ENCODE data around the gene GNPTG. TPM values are rescaled to one million over a fixed set of nuclear protein-coding genes. Genes with fewer than 3 reads are reported as not detected.

The GNPTG gene
- total and polyA plus RNA-seq, 2 donors (not counting 3 experiments of a cell fraction or from before 2014, with no cell fraction given), result 51.6 to 109 TPM

- no peaks in the 10 kb centered on the region for H3K9me1 ChIP-seq (replicated peaks; ENCODE audit: control insufficient read depth, extremely low read depth, insufficient read depth, low read length)
- peaks cover 0 to 11% of the 10 kb centered on the region in 2 experiments for H3K36me3 ChIP-seq (ENCODE audit: control insufficient read depth in 2 of 2, extremely low read depth in 1 of 2, insufficient read depth in 2 of 2, low read length in 2 of 2)
- DNase-seq (ENCODE audit: low read depth, low spot score) (no peak), FAIRE-seq (no peak)
- H3K9ac ChIP-seq (replicated peaks; ENCODE audit: extremely low read depth, insufficient read depth, low read length), result peak overlapping the region; percentile 72
- H3K79me2 ChIP-seq (ENCODE audit: control insufficient read depth, insufficient read depth, low read length), result peaks cover 49% of the 10 kb centered on the region
- H4K20me1 ChIP-seq (replicated peaks; ENCODE audit: control insufficient read depth, extremely low read depth, insufficient read depth, low read length), result no peaks in the 10 kb centered on the region
- intact Hi-C loops (cut with micrococcal nuclease), result no loop called here
- H3K9me3 ChIP-seq (replicated peaks; ENCODE audit: control insufficient read depth, insufficient read depth, low read length), result no peaks in the 10 kb centered on the region
- H3K4me3 ChIP-seq (replicated peaks in 1 of 3; ENCODE audit: insufficient read depth in 1 of 3, low read depth in 1 of 3, low read length in 3 of 3), result peak overlapping the region; percentile 61 to 84 (median 69)
- dilution Hi-C loops (cut with MboI; ENCODE audit: extremely low pct_ligation_motif_present, low sequenced_read_pairs), result no loop called here
- BruUV-seq (replicated peaks), result TSS peak; percentile 35
- H3K4me1 ChIP-seq (ENCODE audit: control insufficient read depth, extremely low read depth, insufficient read depth, low read length), result peaks cover 13% of the 10 kb centered on the region
- H2AFZ ChIP-seq (ENCODE audit: low read depth, low read length), result peak overlapping the region; percentile 69
- peak overlapping the region; percentile 3 for H3K27ac ChIP-seq (ENCODE audit: insufficient read depth, low read depth, low read length)
- ChIA-PET CTCF (interaction anchor here (1.5 kb wide), 1 partner anchor 12 kb away, joined by 4 read pairs; no protein-coding TSS in a partner anchor), POLR2A (no interaction called here)
- H3K4me2 ChIP-seq (ENCODE audit: insufficient read depth, low read length), result peak overlapping the region; percentile 87
- H3K27me3 ChIP-seq (ENCODE audit: control insufficient read depth in 2 of 2, insufficient read depth in 2 of 2, low read length in 2 of 2), result no peaks in the 10 kb centered on the region
- TF ChIP-seq GATA2 (IDR thresholded peaks at IDR 0.05; ENCODE audit: insufficient read depth, insufficient read length, low read depth, low read length) (no peak), MYC (IDR thresholded peaks at IDR 0.05; ENCODE audit: low read depth, low read length) (no peak), FOS (IDR thresholded peaks at IDR 0.05; ENCODE audit: borderline replicate concordance, insufficient read depth, low read length) (no peak), JUN (IDR thresholded peaks at IDR 0.05; ENCODE audit: borderline replicate concordance, insufficient read depth, insufficient read length, low read depth) (no peak), POLR2AphosphoS5 (IDR thresholded peaks at IDR 0.05; ENCODE audit: insufficient read depth, low read depth, low read length) (no peak)
Measured at GRCh38 chr16:1351215-1351581, 533 bp upstream of the GNPTG start.

- DNase-seq (ENCODE audit: low read depth, low spot score), result no peak
- H3K27me3 ChIP-seq (ENCODE audit: control insufficient read depth in 2 of 2, insufficient read depth in 2 of 2, low read length in 2 of 2), result no peaks in the 10 kb centered on the region
- intact Hi-C loops (cut with micrococcal nuclease), result no loop called here
- no peak overlapping the region for H2AFZ ChIP-seq (ENCODE audit: low read depth, low read length)
- peaks cover 0 to under 1% of the 10 kb centered on the region in 2 experiments for H3K36me3 ChIP-seq (ENCODE audit: control insufficient read depth in 2 of 2, extremely low read depth in 1 of 2, insufficient read depth in 2 of 2, low read length in 2 of 2)
- H3K4me1 ChIP-seq (ENCODE audit: control insufficient read depth, extremely low read depth, insufficient read depth, low read length), result peaks cover 13% of the 10 kb centered on the region
- H3K9me3 ChIP-seq (replicated peaks; ENCODE audit: control insufficient read depth, insufficient read depth, low read length), result no peaks in the 10 kb centered on the region
- H3K27ac ChIP-seq (ENCODE audit: insufficient read depth, low read depth, low read length), result no peak overlapping the region
- no peaks in the 10 kb centered on the region for H3K9me1 ChIP-seq (replicated peaks; ENCODE audit: control insufficient read depth, extremely low read depth, insufficient read depth, low read length)
- TF ChIP-seq MAX (IDR thresholded peaks at IDR 0.05; ENCODE audit: insufficient read depth, insufficient read length) (no peak), MYC (IDR thresholded peaks at IDR 0.05; ENCODE audit: low read depth, low read length) (no peak), JUN (IDR thresholded peaks at IDR 0.05; ENCODE audit: borderline replicate concordance, insufficient read depth, insufficient read length, low read depth) (no peak), POLR2AphosphoS5 (IDR thresholded peaks at IDR 0.05; ENCODE audit: insufficient read depth, low read depth, low read length) (no peak), CTCF (IDR thresholded peaks at IDR 0.05; ENCODE audit: extremely low read depth in 1 of 2, insufficient read depth in 1 of 2, low read depth in 1 of 2, low read length in 2 of 2) (no peak), FOS (IDR thresholded peaks at IDR 0.05; ENCODE audit: borderline replicate concordance, insufficient read depth, low read length) (no peak), POLR2A (IDR thresholded peaks at IDR 0.05; ENCODE audit: low read depth, low read length) (no peak), GATA2 (IDR thresholded peaks at IDR 0.05; ENCODE audit: insufficient read depth, insufficient read length, low read depth, low read length) (no peak), EZH2 (IDR thresholded peaks at IDR 0.05; ENCODE audit: borderline replicate concordance, low read depth, low read length, severe bottlenecking) (no peak)
- H3K4me3 ChIP-seq (replicated peaks in 1 of 3; ENCODE audit: insufficient read depth in 1 of 3, low read depth in 1 of 3, low read length in 3 of 3), result no peak overlapping the region
- no peak for FAIRE-seq
- H3K9ac ChIP-seq (replicated peaks; ENCODE audit: extremely low read depth, insufficient read depth, low read length), result no peak overlapping the region
- no peak overlapping the region for H3K4me2 ChIP-seq (ENCODE audit: insufficient read depth, low read length)
- no TSS peak for BruUV-seq (replicated peaks)
- CTCF ChIA-PET, result interaction anchor here (0.8 kb wide), 1 partner anchor 9 kb away, joined by 4 read pairs; no protein-coding TSS in a partner anchor
- no peaks in the 10 kb centered on the region for H4K20me1 ChIP-seq (replicated peaks; ENCODE audit: control insufficient read depth, extremely low read depth, insufficient read depth, low read length)
- POLR2A ChIA-PET, result no interaction called here
- dilution Hi-C loops (cut with MboI; ENCODE audit: extremely low pct_ligation_motif_present, low sequenced_read_pairs), result no loop called here
- H3K79me2 ChIP-seq (ENCODE audit: control insufficient read depth, insufficient read depth, low read length), result peaks cover 57% of the 10 kb centered on the region
Measured at GRCh38 chr16:1354815-1355540, 3.2 kb downstream of the GNPTG start.
